ENCODE measurements around the gene GUCA1A. TPM values are rescaled to one million over a fixed set of nuclear protein-coding genes. Genes with fewer than 3 reads are reported as not detected.

The GUCA1A gene
- total RNA-seq, 3 donors from 2014 or later (not counting 1 experiment from before 2014, with no cell fraction given), result not detected

- H3K9me3 Mint-ChIP-seq, result no peaks in the 10 kb centered on the region
- Histone ChIP-seq H3K4me3 (ENCODE audit: low read length) (no peak overlapping the region), H3K9me3 (ENCODE audit: control insufficient read depth, insufficient read depth, low read length) (no peaks in the 10 kb centered on the region), H3K27me3 (ENCODE audit: control insufficient read depth, insufficient read depth, low read length) (no peaks in the 10 kb centered on the region), H3K4me1 (ENCODE audit: control insufficient read depth, insufficient read depth, low read length) (no peaks in the 10 kb centered on the region), H3K27ac (ENCODE audit: low read length) (no peak overlapping the region), H3K36me3 (ENCODE audit: control insufficient read depth, insufficient read depth, low read length) (peaks cover 19% of the 10 kb centered on the region)
- no peaks in the 10 kb centered on the region for H3K27me3 Mint-ChIP-seq (ENCODE audit: low read depth in 2 of 2)
- no peak for TF ChIP-seq CTCF (IDR thresholded peaks at IDR 0.05)
- DNase-seq (no peak), ATAC-seq (no peak)
- H3K4me1 Mint-ChIP-seq, result no peaks in the 10 kb centered on the region
- H3K27ac Mint-ChIP-seq, result no peak overlapping the region
- 97% methylated on average over 8 of the region's 8 CpGs for WGBS (ENCODE audit: insufficient coverage)
- H3K36me3 Mint-ChIP-seq, result no peaks in the 10 kb centered on the region
- H3K4me3 Mint-ChIP-seq, result no peak overlapping the region
- intact Hi-C loops (cut with micrococcal nuclease), result no loop called here
These were observed 53.5 kb downstream of the GUCA1A start for GRCh38 chr6:42226645-42227143.

GRCh38 chr6:42227173-42227850, 54.1 kb downstream of the GUCA1A start:
- no peaks in the 10 kb centered on the region for H3K4me1 Mint-ChIP-seq
- no peaks in the 10 kb centered on the region for H3K36me3 Mint-ChIP-seq
- no peak for ATAC-seq
- Histone ChIP-seq H3K9me3 (ENCODE audit: control insufficient read depth, insufficient read depth, low read length) (no peaks in the 10 kb centered on the region), H3K4me3 (ENCODE audit: low read length) (no peak overlapping the region), H3K36me3 (ENCODE audit: control insufficient read depth, insufficient read depth, low read length) (peaks cover 23% of the 10 kb centered on the region), H3K4me1 (ENCODE audit: control insufficient read depth, insufficient read depth, low read length) (no peaks in the 10 kb centered on the region), H3K27me3 (ENCODE audit: control insufficient read depth, insufficient read depth, low read length) (no peaks in the 10 kb centered on the region), H3K27ac (ENCODE audit: low read length) (no peak overlapping the region)
- no peak for DNase-seq
- H3K4me3 Mint-ChIP-seq, result no peak overlapping the region
- H3K27ac Mint-ChIP-seq, result no peak overlapping the region
- intact Hi-C loops (cut with micrococcal nuclease), result no loop called here
- 97% methylated on average over 9 of the region's 9 CpGs for whole genome bisulfite sequencing (ENCODE audit: insufficient coverage)
- no peaks in the 10 kb centered on the region for H3K9me3 Mint-ChIP-seq
- no peaks in the 10 kb centered on the region for H3K27me3 Mint-ChIP-seq (ENCODE audit: low read depth in 2 of 2)
- TF ChIP-seq CTCF (IDR thresholded peaks at IDR 0.05), result no peak

GRCh38 chr6:42228305-42228704, 55.1 kb downstream of the GUCA1A start:
- Histone ChIP-seq H3K4me3 (ENCODE audit: low read length) (no peak overlapping the region), H3K4me1 (ENCODE audit: control insufficient read depth, insufficient read depth, low read length) (no peaks in the 10 kb centered on the region), H3K27me3 (ENCODE audit: control insufficient read depth, insufficient read depth, low read length) (no peaks in the 10 kb centered on the region), H3K36me3 (ENCODE audit: control insufficient read depth, insufficient read depth, low read length) (peaks cover 31% of the 10 kb centered on the region), H3K9me3 (ENCODE audit: control insufficient read depth, insufficient read depth, low read length) (no peaks in the 10 kb centered on the region), H3K27ac (ENCODE audit: low read length) (no peak overlapping the region)
- 95% methylated on average over 15 of the region's 15 CpGs for WGBS (ENCODE audit: insufficient coverage)
- H3K36me3 Mint-ChIP-seq, result no peaks in the 10 kb centered on the region
- no peak overlapping the region for H3K27ac Mint-ChIP-seq
- H3K27me3 Mint-ChIP-seq (ENCODE audit: low read depth in 2 of 2), result no peaks in the 10 kb centered on the region
- no peak overlapping the region for H3K4me3 Mint-ChIP-seq
- H3K4me1 Mint-ChIP-seq, result no peaks in the 10 kb centered on the region
- no peak for ATAC-seq
- no peak for TF ChIP-seq CTCF (IDR thresholded peaks at IDR 0.05)
- no peak for DNase-seq
- intact Hi-C loops (cut with micrococcal nuclease), result no loop called here
- H3K9me3 Mint-ChIP-seq, result no peaks in the 10 kb centered on the region

Other genes with a start within 250 kb of the GUCA1A start
- 100 to 1,000 TPM; 409 to 438 (median 438) TPM for gene CCND3, start 231.6 kb upstream of the GUCA1A start, total RNA-seq
- gene TAF8, start 122.8 kb upstream of the GUCA1A start, total RNA-seq, result 10 to 100 TPM; 38.4 to 54.2 (median 47.5) TPM
- gene C6orf132, start 30.7 kb upstream of the GUCA1A start, total RNA-seq, result under 1 TPM; 0.05 to 0.15 (median 0.14) TPM
- 1 to 10 TPM; 1.8 to 2.4 (median 2.0) TPM for gene GUCA1B, start 21.6 kb downstream of the GUCA1A start, total RNA-seq
- 10 to 100 TPM; 21.8 to 25.4 (median 22.6) TPM for gene MRPS10, start 44.5 kb downstream of the GUCA1A start, total RNA-seq

Data from natural killer cell (primary cell).